Stomach (tissue), 19 donors: ENCODE data around the gene THOC3. TPM values are rescaled to one million over a fixed set of nuclear protein-coding genes. Genes with fewer than 3 reads are reported as not detected.
"Not testable (repeated sequence)": the region's sequence is repeated elsewhere in the genome, so short reads cannot be mapped to it uniquely, and the experiment has no call there.

Experiments
- DNase-seq, 2 donors: peaks; one replicate each; pipeline versions ENCODE4 v3.0.0 to v3.0.0-alpha.2; 2013 to 2019
- H3K27ac ChIP-seq, 5 donors: fragments of 200-600 bp in 4 of 5; sonication (generic) in 4 of 5; one replicate each; pipeline ENCODE4 v1.5.1; 2013 to 2019; ENCODE audit warnings: mild to moderate bottlenecking in 1 of 5, moderate library complexity in 1 of 5
- H3K27me3 ChIP-seq, 3 donors: fragments of 200-600 bp; sonication (generic); one replicate each; pipeline ENCODE4 v1.5.1; 2017 to 2019; ENCODE audit warnings: mixed run types in 1 of 3
- H3K36me3 ChIP-seq, 4 donors: fragments of 200-600 bp; sonication (generic); 1 replicate in 3 of 4; 2 replicates in 1 of 4; pipeline ENCODE4 v1.5.1; 2016 to 2019
- H3K4me1 ChIP-seq, 4 donors: fragments of 200-600 bp; sonication (generic); one replicate each; pipeline ENCODE4 v1.5.1; 2016 to 2019
- H3K4me3 ChIP-seq, 4 donors: fragments of 200-600 bp; sonication (generic) in 3 of 4; one replicate each; pipeline ENCODE4 v1.5.1; 2016 to 2019; ENCODE audit warnings: mild to moderate bottlenecking in 1 of 4
- H3K9me3 ChIP-seq, 4 donors: fragments of 200-600 bp; sonication (generic); one replicate each; pipeline ENCODE4 v1.5.1; 2016 to 2019
- POLR2AphosphoS5 ChIP-seq, 3 donors: sonication (generic); formaldehyde crosslinking; IDR thresholded peaks; one replicate each; pipeline ENCODE4 v1.6.1; 2016; ENCODE audit warnings: antibody characterized with exemption in 3 of 3
- WGBS, 5 donors: extraction: QIAGEN DNeasy Blood & Tissue Kit in 3 of 5; methylation state at CpG; one replicate each; pipeline versions ENCODE4 v1.1.5 to v1.1.7; 2013 to 2018; 5-methylcytosine and 5-hydroxymethylcytosine counted together
- intact Hi-C: fragments of 100-400 bp; cut with DNase I; formaldehyde crosslinking; loops from one replicate; pipeline ENCODE4 v1.15.1; 2023; ENCODE audit warnings: low total_unique reads
- long read RNA-seq, 10 donors: transcript quantifications; one replicate each; lab custom pipeline, GENCODE V29; 2026
- polyA plus RNA-seq, 3 donors: library from polyadenylated mRNA; stranded (reverse); fragments of 200-250 nt; gene quantifications; one replicate each; pipeline ENCODE4 v1.2.3, GENCODE V29; 2013
- total RNA-seq, 5 donors: library from RNA; depleted of rRNA; stranded (reverse); fragments of >200 nt; gene quantifications; one replicate each; pipeline versions ENCODE4 v1.1.0 to v1.2.3, GENCODE V29; 2014 to 2016
- donor health status: healthy with polysubstance abuse.
- donor health status: Bipolar disorder and iron deficiency.
- donor health status: healthy.

THOC3 gene, protein sequence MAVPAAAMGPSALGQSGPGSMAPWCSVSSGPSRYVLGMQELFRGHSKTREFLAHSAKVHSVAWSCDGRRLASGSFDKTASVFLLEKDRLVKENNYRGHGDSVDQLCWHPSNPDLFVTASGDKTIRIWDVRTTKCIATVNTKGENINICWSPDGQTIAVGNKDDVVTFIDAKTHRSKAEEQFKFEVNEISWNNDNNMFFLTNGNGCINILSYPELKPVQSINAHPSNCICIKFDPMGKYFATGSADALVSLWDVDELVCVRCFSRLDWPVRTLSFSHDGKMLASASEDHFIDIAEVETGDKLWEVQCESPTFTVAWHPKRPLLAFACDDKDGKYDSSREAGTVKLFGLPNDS
- total RNA-seq, result 10 to 100 TPM in 4 of 5 donors, 1 to 10 TPM in 1; 9.3 to 69.8 (median 29.6) TPM
- 10 to 100 TPM; 19.6 to 60.9 (median 28.3) TPM for polyA plus RNA-seq
- long read RNA-seq, donor 1, transcript THOC3-201 (6 exons, 1,589 nt), result major isoform, 11 of 11 reads
- long read RNA-seq, donor 1, partial matches to known transcripts, result 0 of 11 reads
- long read RNA-seq, donor 1, other reads (novel, unspliced or antisense), result 0 of 11 reads
- long read RNA-seq, donor 2, transcript THOC3-201 (6 exons, 1,589 nt), result major isoform, 15 of 15 reads
- long read RNA-seq, donor 2, partial matches to known transcripts, result 0 of 15 reads
- long read RNA-seq, donor 2, other reads (novel, unspliced or antisense), result 0 of 15 reads
- long read RNA-seq, donor 3, transcript THOC3-201 (6 exons, 1,589 nt), result major isoform, 16 of 16 reads
- long read RNA-seq, donor 3, partial matches to known transcripts, result 0 of 16 reads
- long read RNA-seq, donor 3, other reads (novel, unspliced or antisense), result 0 of 16 reads
- long read RNA-seq, donor 4, result 0 reads
- long read RNA-seq, donor 5, transcript THOC3-201 (6 exons, 1,589 nt), result major isoform, 15 of 17 reads
- long read RNA-seq, donor 5, partial matches to known transcripts, result 0 of 17 reads
- long read RNA-seq, donor 5, other reads (novel, unspliced or antisense), result 0 of 17 reads
- long read RNA-seq, donor 6, transcript THOC3-201 (6 exons, 1,589 nt), result major isoform, 70 of 70 reads
- long read RNA-seq, donor 6, partial matches to known transcripts, result 0 of 70 reads
- long read RNA-seq, donor 6, other reads (novel, unspliced or antisense), result 0 of 70 reads
- long read RNA-seq, donor 7, transcript THOC3-201 (6 exons, 1,589 nt), result major isoform, 14 of 14 reads
- long read RNA-seq, donor 7, partial matches to known transcripts, result 0 of 14 reads
- long read RNA-seq, donor 7, other reads (novel, unspliced or antisense), result 0 of 14 reads
- long read RNA-seq, donor 8, transcript THOC3-201 (6 exons, 1,589 nt), result major isoform, 14 of 14 reads
- long read RNA-seq, donor 8, partial matches to known transcripts, result 0 of 14 reads
- long read RNA-seq, donor 8, other reads (novel, unspliced or antisense), result 0 of 14 reads
- long read RNA-seq, donor 9, transcript THOC3-201 (6 exons, 1,589 nt), result major isoform, 18 of 20 reads
- long read RNA-seq, donor 9, partial matches to known transcripts, result 0 of 20 reads
- long read RNA-seq, donor 9, other reads (novel, unspliced or antisense), result 0 of 20 reads
- long read RNA-seq, donor 10, transcript THOC3-201 (6 exons, 1,589 nt), result major isoform, 8 of 9 reads
- long read RNA-seq, donor 10, partial matches to known transcripts, result 0 of 9 reads
- long read RNA-seq, donor 10, other reads (novel, unspliced or antisense), result 0 of 9 reads

DNA sequence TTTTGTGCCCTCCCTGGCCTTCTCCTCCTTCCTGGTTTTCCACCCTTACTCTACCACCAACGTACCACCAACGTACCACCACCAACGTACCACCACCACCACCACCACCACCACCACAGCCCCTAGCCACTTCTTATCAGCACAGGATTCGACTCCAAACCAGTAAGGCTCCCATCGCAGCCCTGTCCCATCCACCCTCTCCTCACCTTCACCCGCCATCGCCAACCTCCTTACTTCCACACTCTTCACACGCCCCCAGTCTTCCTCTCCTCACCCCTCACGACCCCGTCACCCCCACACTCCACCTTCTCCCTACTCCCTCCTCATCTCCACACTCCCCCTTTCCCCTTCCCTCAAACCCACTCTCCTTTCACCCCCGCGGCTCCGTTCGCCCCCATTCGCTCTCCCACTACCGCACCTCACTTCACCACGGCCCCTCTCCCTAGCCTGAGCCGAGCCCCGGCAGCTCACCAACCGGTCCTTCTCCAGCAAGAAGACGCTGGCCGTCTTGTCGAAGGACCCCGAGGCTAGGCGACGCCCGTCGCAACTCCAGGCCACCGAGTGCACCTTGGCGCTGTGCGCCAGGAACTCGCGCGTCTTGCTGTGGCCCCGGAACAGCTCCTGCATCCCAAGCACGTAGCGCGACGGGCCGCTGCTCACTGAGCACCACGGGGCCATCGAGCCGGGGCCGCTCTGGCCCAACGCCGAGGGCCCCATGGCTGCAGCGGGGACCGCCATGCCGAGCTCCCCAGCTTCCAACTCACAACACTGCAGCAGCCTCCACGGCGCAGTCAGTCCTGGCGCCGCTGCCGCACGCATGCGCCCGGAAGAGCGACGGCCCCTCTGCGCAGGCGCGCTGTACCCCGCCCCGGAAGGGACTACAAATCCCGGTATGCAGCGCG, at the start of gene THOC3:
Gene THOC3, minus strand, starts transcription at position 845 of the 902 bp plus-strand sequence. Its CDS starts 107 bp downstream, at position 738.
- peak within 1 kb of the TSS; percentile 84 to 88 (median 86) for H3K4me3 ChIP-seq
- H3K27ac ChIP-seq, result peak within 1 kb of the TSS; percentile 50 to 81 (median 61)
- intact Hi-C loops, H3K36me3 ChIP-seq, H3K4me1 ChIP-seq, H3K27me3 ChIP-seq, H3K9me3 ChIP-seq: not testable (repeated sequence)
- TF ChIP-seq POLR2AphosphoS5 (IDR thresholded peaks at IDR 0.05), result peak in 1 of 3 donors; percentile 51
- WGBS, 5 donors, result 0 to 1% (median 1%) methylated on average over 22 to 52 of the region's 67 CpGs
- DNase-seq, result peak; percentile 74 to 96

DNA sequence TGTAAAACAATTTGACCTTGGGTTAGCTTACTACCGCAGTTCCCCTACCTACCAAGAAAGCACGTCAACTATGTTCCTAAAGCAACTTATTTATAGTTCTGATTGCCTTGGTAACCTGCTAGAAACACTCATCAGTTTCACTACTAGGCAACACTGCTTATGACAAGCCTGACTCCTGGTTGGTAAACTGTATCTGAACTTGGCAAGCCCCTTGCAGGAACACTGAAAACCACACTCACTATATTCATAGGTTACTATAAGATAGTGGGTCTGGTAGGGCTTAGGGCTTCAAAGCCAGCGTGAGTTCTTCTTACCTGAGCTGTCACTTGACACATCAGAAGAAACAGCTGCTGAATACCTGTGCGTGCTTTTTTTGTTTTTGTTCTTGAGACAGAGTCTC, 49.2 kb upstream of the THOC3 start:
- H3K27me3 ChIP-seq, H3K36me3 ChIP-seq, DNase-seq, H3K4me1 ChIP-seq, H3K9me3 ChIP-seq, H3K27ac ChIP-seq, H3K4me3 ChIP-seq, intact Hi-C loops: not testable (repeated sequence)
- no CpG with 5 or more reads among the region's 4 CpGs for WGBS, 5 donors

GRCh38 chr5:176014360-176014759, 46.2 kb upstream of the THOC3 start:
- intact Hi-C loops, result not testable (repeated sequence)
- WGBS, 5 donors, result 80 to 97% (median 81%) methylated on average over 5 to 6 of the region's 6 CpGs; no CpG with 5 or more reads in 1 of the 5 donors

GRCh38 chr5:176011088-176011487, 43.0 kb upstream of the THOC3 start:
- 46 to 70% (median 60%) methylated on average over 2 to 4 of the region's 4 CpGs; no CpG with 5 or more reads in 1 of the 5 donors for WGBS, 5 donors
- intact Hi-C loops, result not testable (repeated sequence)

More at GRCh38 chr5:176014360-176014759, 46.2 kb upstream of the THOC3 start:
- H3K27me3 ChIP-seq, H3K9me3 ChIP-seq, H3K36me3 ChIP-seq, H3K4me3 ChIP-seq, H3K27ac ChIP-seq, DNase-seq, H3K4me1 ChIP-seq: not testable (repeated sequence)

GRCh38 chr5:176010202-176010601, 42.1 kb upstream of the THOC3 start:
- H3K4me3 ChIP-seq, H3K27me3 ChIP-seq, intact Hi-C loops, H3K27ac ChIP-seq, DNase-seq, H3K9me3 ChIP-seq, H3K36me3 ChIP-seq, H3K4me1 ChIP-seq: not testable (repeated sequence)
- WGBS, 5 donors, result 74 to 85% (median 80%) methylated on average over 5 to 7 of the region's 8 CpGs

More at GRCh38 chr5:176011088-176011487, 43.0 kb upstream of the THOC3 start:
- H3K4me1 ChIP-seq, H3K27ac ChIP-seq, DNase-seq, H3K36me3 ChIP-seq, H3K9me3 ChIP-seq, H3K27me3 ChIP-seq, H3K4me3 ChIP-seq: not testable (repeated sequence)

DNA sequence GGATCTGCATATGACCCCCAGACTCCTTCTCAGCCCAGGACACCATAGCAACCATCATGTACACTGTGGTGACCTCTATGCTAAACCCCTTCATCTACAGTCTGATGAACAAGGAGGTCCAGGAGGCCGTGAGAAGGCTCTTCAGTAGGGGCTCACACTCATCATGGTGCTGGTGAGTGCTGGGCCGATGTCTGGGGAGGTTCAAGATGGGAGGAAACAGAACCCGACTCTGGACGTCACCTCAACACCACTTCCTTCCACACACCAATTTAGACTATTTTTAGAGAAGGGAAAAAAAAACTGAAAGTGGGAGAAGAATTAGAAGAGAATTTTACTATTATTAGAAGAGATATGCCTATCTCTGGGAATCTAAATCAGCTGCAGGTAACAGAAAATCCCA, 39.1 kb upstream of the THOC3 start:
- H3K9me3 ChIP-seq, DNase-seq, intact Hi-C loops, H3K27me3 ChIP-seq, H3K4me3 ChIP-seq, H3K27ac ChIP-seq, H3K4me1 ChIP-seq, H3K36me3 ChIP-seq: not testable (repeated sequence)
- WGBS, 5 donors, result 68 to 94% (median 80%) methylated on average over 2 to 3 of the region's 4 CpGs

DNA sequence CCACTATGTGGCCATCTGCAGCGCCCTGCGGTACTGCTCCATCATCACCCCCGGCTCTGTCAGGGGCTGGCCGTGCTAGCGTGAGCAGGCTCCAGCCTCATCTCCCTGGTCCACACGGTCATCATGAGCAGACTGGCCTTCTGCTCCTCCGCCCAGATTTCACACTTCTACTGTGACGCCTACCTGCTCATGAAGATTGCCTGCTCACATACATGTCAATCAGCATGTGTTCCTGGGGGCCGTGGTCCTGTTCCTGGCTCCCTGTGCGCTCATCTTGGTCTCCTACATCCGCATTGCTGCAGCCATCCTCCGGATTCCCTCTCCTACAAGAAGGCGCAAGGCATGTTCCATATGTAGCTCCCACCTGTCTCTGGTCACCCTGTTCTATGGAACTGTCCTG, 38.7 kb upstream of the THOC3 start:
- H3K36me3 ChIP-seq, DNase-seq, intact Hi-C loops, H3K4me1 ChIP-seq, H3K27ac ChIP-seq, H3K9me3 ChIP-seq, H3K27me3 ChIP-seq, H3K4me3 ChIP-seq: not testable (repeated sequence)
- WGBS, 5 donors, result 86 to 96% (median 93%) methylated on average over 9 to 13 of the region's 13 CpGs

GRCh38 chr5:175997979-175998378, 29.9 kb upstream of the THOC3 start:
- H3K27ac ChIP-seq, H3K9me3 ChIP-seq, H3K4me3 ChIP-seq, H3K27me3 ChIP-seq, intact Hi-C loops, DNase-seq, H3K4me1 ChIP-seq, H3K36me3 ChIP-seq: not testable (repeated sequence)
- 18 to 60% (median 42%) methylated on average over 1 to 3 of the region's 6 CpGs for WGBS, 5 donors

GRCh38 chr5:175997495-175997894, 29.4 kb upstream of the THOC3 start:
- DNase-seq, H3K36me3 ChIP-seq, intact Hi-C loops, H3K9me3 ChIP-seq, H3K27ac ChIP-seq, H3K4me3 ChIP-seq, H3K27me3 ChIP-seq, H3K4me1 ChIP-seq: not testable (repeated sequence)
- 70 to 100% (median 86%) methylated on average over 1 of the region's 4 CpGs; no CpG with 5 or more reads in 1 of the 5 donors for WGBS, 5 donors
